GM21737 (cell line): ENCODE data around the gene DCC.

Source experiments
- ATAC-seq: cut with Tn5 transposase; IDR thresholded peaks from one replicate; pipeline ENCODE4 v1.9.1; 2021; ENCODE audit warnings: mild to moderate bottlenecking, moderate library complexity; ENCODE audit not compliant: unreplicated experiment

Gene DCC

GRCh38 chr18:52791321-52791720, 451.3 kb downstream of the DCC start:
- no peak for ATAC-seq

DNA sequence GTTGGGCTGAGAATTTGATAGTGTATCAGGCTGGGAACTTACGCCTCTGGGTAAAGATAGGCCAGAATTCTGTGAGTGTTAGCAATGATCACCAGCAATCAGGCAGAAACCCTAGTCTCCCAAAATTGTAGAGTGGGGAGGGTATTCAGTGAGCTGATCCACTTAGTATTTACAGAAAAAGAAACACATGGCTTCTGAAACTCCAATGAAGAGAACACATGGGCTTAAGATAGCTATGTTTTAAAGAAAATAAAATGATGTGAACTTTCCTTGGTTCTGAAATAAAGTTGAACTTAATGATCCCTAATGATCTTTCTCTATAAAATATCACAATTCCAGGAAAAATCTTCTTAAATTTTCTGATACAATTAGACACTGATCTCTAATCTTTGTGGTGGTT, 472.8 kb downstream of the DCC start:
- no peak for ATAC-seq

- ATAC-seq: no peak
Observed at GRCh38 chr18:52813635-52814416, 473.8 kb downstream of the DCC start.

GRCh38 chr18:52815651-52816050, 475.7 kb downstream of the DCC start:
- no peak for ATAC-seq

DNA sequence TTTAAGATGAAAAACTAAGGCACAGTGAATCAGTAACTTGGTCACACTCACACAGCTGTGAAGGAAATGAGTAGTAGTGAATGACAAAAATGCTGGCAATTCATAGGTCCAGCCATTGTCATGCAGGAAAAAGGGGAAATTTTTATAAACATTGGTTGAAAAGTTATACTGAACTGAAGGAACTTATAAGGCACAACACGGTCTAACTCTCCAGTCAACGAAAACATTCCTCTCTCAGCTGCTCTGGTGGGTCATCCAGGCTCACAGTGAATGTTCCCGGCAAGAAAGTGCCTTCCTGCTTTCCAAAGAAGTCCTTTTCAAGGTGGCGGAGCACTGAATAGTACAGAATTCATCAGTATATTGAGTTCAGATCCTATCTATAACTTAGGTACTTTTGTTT, 476.1 kb downstream of the DCC start:
- ATAC-seq: no peak

DNA sequence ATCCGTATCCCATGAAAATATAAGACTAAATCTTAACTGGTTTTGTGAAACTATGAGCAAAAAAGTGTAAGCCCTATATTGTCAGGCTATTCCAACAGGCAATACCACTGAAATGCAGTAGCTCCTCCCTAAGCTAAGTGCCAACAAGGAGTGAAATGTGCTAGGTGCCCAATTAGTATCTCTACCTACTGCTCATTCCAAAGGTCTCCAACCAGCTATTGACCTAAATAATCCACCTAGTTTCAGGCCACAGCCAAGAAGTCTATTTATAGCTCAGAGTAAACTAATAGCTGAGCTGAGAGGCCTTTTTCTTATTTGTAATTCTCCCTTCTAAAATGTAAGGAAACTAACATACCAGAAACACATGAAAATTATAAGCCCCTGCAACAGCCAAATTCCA, 482.2 kb downstream of the DCC start:
- ATAC-seq: no peak

- no peak for ATAC-seq
Observed at GRCh38 chr18:52824126-52824525, 484.1 kb downstream of the DCC start.

GRCh38 chr18:52826994-52827393, 487.0 kb downstream of the DCC start:
- ATAC-seq: no peak

DNA sequence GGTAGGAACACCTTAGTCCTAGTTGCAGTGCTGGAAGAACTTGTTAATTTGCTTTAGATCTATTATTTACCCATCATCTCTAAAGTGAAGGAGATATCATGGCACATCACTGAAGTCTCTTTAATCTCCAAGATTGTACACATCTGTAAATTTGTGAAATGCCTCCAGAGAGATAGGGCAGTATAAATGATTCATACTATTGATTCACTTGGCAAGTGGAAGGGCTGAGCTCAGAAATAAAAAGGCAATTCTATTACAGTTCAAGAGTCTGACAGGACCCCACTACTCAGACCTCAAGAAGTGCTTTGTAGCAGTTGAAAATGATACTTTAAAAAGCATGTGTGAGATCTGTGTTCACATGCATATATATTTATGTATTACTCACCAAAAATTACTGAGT, 489.3 kb downstream of the DCC start:
- no peak for ATAC-seq

- ATAC-seq: no peak
Observed at GRCh38 chr18:52829876-52830405, 489.9 kb downstream of the DCC start.

DNA sequence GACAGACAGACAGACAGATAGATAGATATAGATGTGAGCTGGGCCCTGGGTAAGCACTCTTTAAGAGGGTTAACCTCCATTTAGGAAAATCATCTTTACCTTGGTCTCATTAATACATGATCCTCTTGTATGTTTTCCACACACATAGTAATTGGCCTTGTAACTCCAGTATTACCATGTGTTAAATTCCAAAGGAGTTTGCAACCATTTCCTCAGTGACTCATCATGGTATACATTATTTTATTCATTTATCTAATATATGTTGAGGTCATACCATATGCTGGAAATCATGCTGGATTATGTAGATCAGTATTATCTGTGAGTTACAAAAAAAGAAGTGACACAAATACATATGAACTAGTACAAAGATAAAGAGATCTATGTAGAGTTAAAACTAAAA, 504.3 kb downstream of the DCC start:
- no peak for ATAC-seq

DNA sequence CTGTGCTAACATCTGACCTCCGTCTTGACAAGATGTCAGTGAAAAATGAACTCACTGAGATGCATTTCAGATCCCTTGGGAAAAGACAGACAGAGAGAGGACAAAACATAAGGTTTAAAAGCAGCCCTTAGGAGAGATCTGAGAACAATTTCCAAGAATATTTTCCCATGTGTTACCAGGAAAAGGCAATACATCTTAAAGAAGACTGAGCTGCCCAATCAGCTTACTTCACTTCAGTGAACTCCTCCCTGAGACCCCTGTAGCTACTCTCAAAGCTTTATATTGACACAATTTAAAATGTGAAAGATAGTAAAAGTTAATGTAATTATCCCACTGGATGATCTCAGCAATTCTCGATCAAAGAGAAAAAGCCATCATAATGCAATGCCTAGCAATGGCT, 505.0 kb downstream of the DCC start:
- ATAC-seq: no peak

- no peak for ATAC-seq
Observed at GRCh38 chr18:52850031-52850560, 510.1 kb downstream of the DCC start.

- no peak for ATAC-seq
Observed at GRCh38 chr18:52861558-52861957, 521.6 kb downstream of the DCC start.

- no peak for ATAC-seq
Observed at GRCh38 chr18:52869349-52869923, 529.4 kb downstream of the DCC start.

DNA sequence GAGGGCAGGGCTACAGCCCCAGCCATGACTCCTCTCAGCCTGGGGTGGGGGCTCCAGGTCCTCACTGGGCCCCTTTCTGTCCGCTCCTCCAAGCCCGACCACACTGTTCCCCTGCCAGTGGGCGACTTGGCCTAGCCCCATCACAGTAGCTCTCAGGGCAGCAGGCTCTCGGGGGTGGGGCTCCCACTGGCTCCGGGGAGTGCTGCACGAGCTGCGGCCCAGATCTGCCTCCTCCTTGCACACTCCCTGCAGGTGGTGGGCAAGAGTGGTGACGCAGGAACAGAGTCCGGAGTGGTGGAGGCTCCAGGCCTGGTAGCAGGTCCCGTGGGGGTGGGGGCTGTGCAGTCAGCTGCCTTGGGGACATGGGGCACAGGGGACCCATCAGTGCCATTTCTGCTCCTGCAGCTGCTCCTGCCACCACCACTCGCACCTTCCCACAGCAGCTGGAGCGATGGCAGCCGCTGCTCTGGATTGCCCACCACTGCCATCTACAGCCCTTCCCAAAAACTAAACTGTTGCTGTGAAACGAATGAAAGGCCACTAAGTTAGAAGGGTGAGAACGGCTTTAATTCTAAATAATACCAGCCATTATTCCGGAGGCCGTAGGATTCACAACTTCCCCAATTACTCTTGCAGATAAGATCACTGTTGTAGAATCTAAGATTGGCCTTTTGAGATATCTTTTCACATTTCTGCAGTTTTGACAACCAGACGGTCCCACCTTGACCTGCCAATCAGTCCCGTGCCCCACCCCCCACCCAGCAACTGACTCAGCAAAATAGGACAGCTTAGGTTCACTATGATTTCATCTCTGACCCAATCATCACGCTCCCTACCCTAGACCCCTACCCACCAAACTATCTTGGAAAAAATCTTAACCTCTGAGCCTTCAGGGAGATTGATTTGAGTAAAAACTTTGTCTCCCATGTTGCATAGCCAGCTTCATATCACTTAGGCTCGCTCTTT, 530.2 kb downstream of the DCC start:
- ATAC-seq: no peak

DNA sequence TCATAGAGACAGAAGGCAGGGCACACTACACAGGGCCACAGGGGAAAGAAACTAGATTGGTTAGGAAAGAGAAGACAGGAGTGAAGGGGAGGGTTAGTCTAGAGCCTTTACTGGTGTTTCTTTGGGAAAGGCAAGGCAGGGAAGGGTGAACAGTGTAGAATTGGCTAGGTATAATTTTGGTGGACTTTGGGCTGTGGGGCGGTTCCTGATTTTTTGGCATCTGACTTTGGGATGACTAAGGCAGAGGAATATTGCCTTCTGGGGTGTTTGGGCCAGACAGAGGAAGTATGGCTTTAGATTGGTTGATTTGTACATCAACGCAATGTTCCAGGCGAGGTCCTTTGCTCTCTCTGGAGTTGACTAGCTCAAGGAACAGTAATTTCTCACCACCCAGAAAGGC, 534.8 kb downstream of the DCC start:
- ATAC-seq: no peak

- no peak for ATAC-seq
Observed at GRCh38 chr18:52875725-52876124, 535.7 kb downstream of the DCC start.

- no peak for ATAC-seq
Observed at GRCh38 chr18:52888014-52888413, 548.0 kb downstream of the DCC start.

GRCh38 chr18:52894801-52895200, 554.8 kb downstream of the DCC start:
- no peak for ATAC-seq
